ENCODE data around the gene PTBP2.

GRCh38 chr1:96763514-96763913, 41.9 kb downstream of the PTBP2 start:
- TF ChIP-seq CTCF (IDR thresholded peaks at IDR 0.05; ENCODE audit: control extremely low read depth in 1 of 3, insufficient read depth in 1 of 3, low read depth in 1 of 3, low read length in 3 of 3) (no peak), EP300 (IDR thresholded peaks at IDR 0.05; ENCODE audit: borderline replicate concordance in 1 of 2, low read depth in 2 of 2, low read length in 2 of 2) (no peak), HDAC2 (IDR thresholded peaks at IDR 0.05; ENCODE audit: borderline replicate concordance in 1 of 2, low read depth in 2 of 2, low read length in 2 of 2) (no peak), RFX5 (IDR thresholded peaks at IDR 0.05; ENCODE audit: borderline replicate concordance, low read depth, low read length) (no peak), ZNF274 (IDR thresholded peaks at IDR 0.05; ENCODE audit: borderline replicate concordance, extremely low read depth, low read length) (no peak), MAX (IDR thresholded peaks at IDR 0.05) (no peak), RXRA (IDR thresholded peaks at IDR 0.05; ENCODE audit: insufficient read depth, low read depth, low read length) (no peak), BCL11A (IDR thresholded peaks at IDR 0.05; ENCODE audit: low read depth in 2 of 2, low read length in 2 of 2) (no peak), CHD7 (IDR thresholded peaks at IDR 0.05; ENCODE audit: insufficient replicate concordance, low read length) (no peak), POLR2A (IDR thresholded peaks at IDR 0.05; ENCODE audit: control extremely low read depth in 1 of 2, low read depth in 2 of 2, low read length in 2 of 2) (no peak), POLR2AphosphoS5 (IDR thresholded peaks at IDR 0.05; ENCODE audit: low read depth, low read length) (no peak), TAF1 (IDR thresholded peaks at IDR 0.05; ENCODE audit: low read depth, low read length) (no peak), CBX5 (IDR thresholded peaks at IDR 0.05; ENCODE audit: low read depth, low read length) (no peak)

All from H1 (cell line).